H1 (cell line): ENCODE measurements around the gene SLC9C1. TPM values are rescaled to one million over a fixed set of nuclear protein-coding genes. Genes with fewer than 3 reads are reported as not detected.

Source experiments
- CTCF ChIA-PET: fragments of 300-600 bp; sonication (Branson Sonifier 250); formaldehyde crosslinking; loops from one replicate; lab custom pipeline; 2021; ENCODE audit not compliant: partially characterized antibody; lab: Charles Lee
- POLR2A ChIA-PET: fragments of 300-600 bp; sonication (Branson Sonifier 250); formaldehyde crosslinking; loops from one replicate; lab custom pipeline; 2021; ENCODE audit warnings: inconsistent platforms; ENCODE audit not compliant: partially characterized antibody; lab: Charles Lee
- DNase-seq, 2 experiments: peaks; one replicate each; pipeline versions ENCODE4 v3.0.0 to v3.0.0-alpha.2; 2010 to 2022; ENCODE audit warnings: low spot score in 2 of 2, low read depth in 1 of 2, mixed read lengths in 1 of 2
- FAIRE-seq: peaks from 2 replicates; lab custom pipeline; 2011; peaks lifted over from hg19 to GRCh38; lab: Jason Lieb, UNC
- H2AFZ ChIP-seq: 2 replicates; pipeline ENCODE4 v1.8.1; 2012; ENCODE audit warnings: low read length, inconsistent platforms
- H2AK5ac ChIP-seq: 2 replicates; pipeline ENCODE4 v1.6.1; 2013; ENCODE audit warnings: low read depth, low read length
- H2BK120ac ChIP-seq: replicated peaks from 2 replicates; pipeline ENCODE3; 2013; ENCODE audit warnings: low read depth, low read length, inconsistent platforms
- H2BK12ac ChIP-seq: 2 replicates; pipeline ENCODE4 v1.6.1; 2013; ENCODE audit warnings: low read depth, low read length
- H2BK15ac ChIP-seq: 2 replicates; pipeline ENCODE4 v1.6.1; 2013; ENCODE audit warnings: low read length
- H2BK20ac ChIP-seq: 2 replicates; pipeline ENCODE4 v1.6.1; 2013; ENCODE audit warnings: low read length
- H2BK5ac ChIP-seq: 2 replicates; pipeline ENCODE4 v1.6.1; 2013; ENCODE audit warnings: low read depth, low read length
- H3K14ac ChIP-seq: 2 replicates; pipeline ENCODE4 v1.6.1; 2013; ENCODE audit warnings: inconsistent platforms; ENCODE audit not compliant: insufficient read length
- H3K18ac ChIP-seq: 2 replicates; pipeline ENCODE4 v1.6.1; 2013; ENCODE audit warnings: low read length; ENCODE audit errors: extremely low read depth
- H3K23ac ChIP-seq: 2 replicates; pipeline ENCODE4 v1.6.1; 2013; ENCODE audit warnings: inconsistent platforms; ENCODE audit not compliant: insufficient read length
- H3K23me2 ChIP-seq: 2 replicates; pipeline ENCODE4 v1.6.1; 2013; ENCODE audit warnings: low read depth, low read length
- H3K27ac ChIP-seq: 2 replicates; pipeline ENCODE4 v1.6.1; 2011; ENCODE audit warnings: low read depth, low read length, inconsistent platforms
- H3K27me3 ChIP-seq, 4 experiments: replicated peaks in 1 of 4; 1 replicate in 1 of 4; 2 replicates in 3 of 4; pipeline versions ENCODE4 v1.6.1 to v1.8.1; 2011 to 2013; ENCODE audit warnings: low read length in 3 of 4, mild to moderate bottlenecking in 3 of 4, inconsistent platforms in 2 of 4, mixed read lengths in 2 of 4, moderate library complexity in 1 of 4; ENCODE audit not compliant: control insufficient read depth in 3 of 4, insufficient read depth in 3 of 4; ENCODE audit errors: extremely low read depth in 1 of 4
- H3K36me3 ChIP-seq, 4 experiments: 2 replicates each; pipeline versions ENCODE4 v1.6.1 to v1.8.1; 2011 to 2013; ENCODE audit warnings: mild to moderate bottlenecking in 4 of 4, low read length in 3 of 4, moderate library complexity in 2 of 4, control low read depth in 1 of 4, inconsistent platforms in 1 of 4; ENCODE audit not compliant: insufficient read depth in 4 of 4, control insufficient read depth in 2 of 4
- H3K4ac ChIP-seq: replicated peaks from 2 replicates; pipeline ENCODE3; 2013; ENCODE audit warnings: low read length, low read depth, mixed read lengths, inconsistent platforms; ENCODE audit not compliant: insufficient read length
- H3K4me1 ChIP-seq, 4 experiments: replicated peaks in 1 of 4; 1 replicate in 1 of 4; 2 replicates in 3 of 4; pipeline versions ENCODE4 v1.6.1 to v1.8.1; 2011 to 2013; ENCODE audit warnings: low read length in 3 of 4, inconsistent platforms in 2 of 4, mixed read lengths in 1 of 4; ENCODE audit not compliant: insufficient read depth in 4 of 4, control insufficient read depth in 3 of 4
- H3K4me2 ChIP-seq, 2 experiments: 2 replicates each; pipeline versions ENCODE4 v1.6.1 to v1.8.1; 2011 to 2013; ENCODE audit warnings: low read depth in 2 of 2, low read length in 2 of 2, control low read depth in 1 of 2, inconsistent platforms in 1 of 2, mild to moderate bottlenecking in 1 of 2; ENCODE audit not compliant: insufficient read depth in 1 of 2
- H3K4me3 ChIP-seq, 4 experiments: fragments of 200-600, 300-600 bp in 1 of 4; sonication (generic), shearing (Covaris generic), sonication (Bioruptor Twin) in 1 of 4; 2 replicates each; pipeline versions ENCODE4 v1.5.1 to v1.8.1; 2011 to 2016; ENCODE audit warnings: low read length in 4 of 4, low read depth in 3 of 4, control low read depth in 2 of 4, inconsistent platforms in 2 of 4, mild to moderate bottlenecking in 2 of 4, mixed read lengths in 1 of 4, moderate library complexity in 1 of 4; ENCODE audit not compliant: insufficient read depth in 2 of 4; ENCODE audit errors: extremely low read depth in 1 of 4
- H3K56ac ChIP-seq: replicated peaks from 2 replicates; pipeline ENCODE3; 2013; ENCODE audit warnings: low read depth, mild to moderate bottlenecking, mixed read lengths, low read length, inconsistent platforms; ENCODE audit not compliant: insufficient read length
- H3K79me1 ChIP-seq: 2 replicates; pipeline ENCODE4 v1.6.1; 2013; ENCODE audit warnings: low read depth, low read length, control low read depth
- H3K79me2 ChIP-seq, 2 experiments: 2 replicates each; pipeline versions ENCODE4 v1.6.1 to v1.8.1; 2012 to 2013; ENCODE audit warnings: low read length in 2 of 2, mild to moderate bottlenecking in 2 of 2, inconsistent platforms in 1 of 2; ENCODE audit not compliant: insufficient read depth in 2 of 2, control insufficient read depth in 1 of 2
- H3K9ac ChIP-seq, 4 experiments: replicated peaks in 1 of 4; 1 replicate in 1 of 4; 2 replicates in 3 of 4; pipeline versions ENCODE4 v1.6.1 to v1.8.1; 2011 to 2013; ENCODE audit warnings: low read depth in 3 of 4, low read length in 3 of 4, control low read depth in 2 of 4, mild to moderate bottlenecking in 2 of 4, moderate library complexity in 2 of 4, inconsistent platforms in 1 of 4; ENCODE audit errors: extremely low read depth in 1 of 4
- H3K9me3 ChIP-seq, 2 experiments: 2 replicates each; pipeline versions ENCODE4 v1.6.1 to v1.8.1; 2012 to 2013; ENCODE audit warnings: mild to moderate bottlenecking in 2 of 2, moderate library complexity in 2 of 2, control low read depth in 1 of 2, inconsistent platforms in 1 of 2, low read depth in 1 of 2, low read length in 1 of 2, mixed read lengths in 1 of 2; ENCODE audit not compliant: insufficient read depth in 2 of 2
- H4K20me1 ChIP-seq, 2 experiments: replicated peaks in 1 of 2; 2 replicates each; pipeline versions ENCODE3 to v1.8.1; 2011 to 2013; ENCODE audit warnings: inconsistent platforms in 2 of 2, low read length in 2 of 2, mild to moderate bottlenecking in 1 of 2; ENCODE audit not compliant: insufficient read depth in 2 of 2, control insufficient read depth in 1 of 2
- H4K5ac ChIP-seq: 2 replicates; pipeline ENCODE4 v1.6.1; 2013; ENCODE audit warnings: low read length, low read depth, mixed read lengths, inconsistent platforms; ENCODE audit not compliant: insufficient read length
- H4K8ac ChIP-seq: 2 replicates; pipeline ENCODE4 v1.8.0; 2013; ENCODE audit warnings: mild to moderate bottlenecking, moderate library complexity, low read length, inconsistent platforms; ENCODE audit not compliant: insufficient read depth; ENCODE audit errors: extremely low read depth
- H4K91ac ChIP-seq: replicated peaks from 2 replicates; pipeline ENCODE3; 2013; ENCODE audit warnings: low read length, mixed read lengths, inconsistent platforms; ENCODE audit not compliant: insufficient read length
- CEBPB ChIP-seq: IDR thresholded peaks from 2 replicates; pipeline ENCODE4 v1.6.1; 2012; ENCODE audit warnings: low read depth, low read length
- EZH2 ChIP-seq: fragments of 200-600 bp; sonication (generic); IDR thresholded peaks from 2 replicates; pipeline ENCODE4 v1.7.1; 2012; ENCODE audit warnings: low read depth, mild to moderate bottlenecking, moderate library complexity, low read length, inconsistent platforms; ENCODE audit not compliant: severe bottlenecking
- HDAC2 ChIP-seq, 2 experiments: fragments of 300-600 bp in 1 of 2; sonication (generic) in 1 of 2; IDR thresholded peaks; 2 replicates each; pipeline ENCODE4 v1.6.1; 2011 to 2012; ENCODE audit warnings: low read depth in 2 of 2, low read length in 2 of 2, mild to moderate bottlenecking in 2 of 2, moderate library complexity in 2 of 2, borderline replicate concordance in 1 of 2, inconsistent platforms in 1 of 2
- RBBP5 ChIP-seq: IDR thresholded peaks from 2 replicates; pipeline ENCODE4 v1.7.1; 2012; ENCODE audit warnings: low read depth, mild to moderate bottlenecking, inconsistent platforms, low read length, moderate library complexity, borderline replicate concordance
- RFX5 ChIP-seq: IDR thresholded peaks from 2 replicates; pipeline ENCODE4 v1.6.1; 2011; ENCODE audit warnings: low read depth, low read length, improper control_type of control experiment, borderline replicate concordance
- SIN3A ChIP-seq, 2 experiments: IDR thresholded peaks in 1 of 2; conservative IDR thresholded peaks in 1 of 2; 2 replicates each; pipeline ENCODE4 v1.6.1; 2011 to 2012; ENCODE audit warnings: low read length in 2 of 2, improper control_type of control experiment in 1 of 2, low read depth in 1 of 2, mild to moderate bottlenecking in 1 of 2
- SIX5 ChIP-seq: IDR thresholded peaks from 2 replicates; pipeline ENCODE4 v1.6.1; 2011; ENCODE audit warnings: mild to moderate bottlenecking, low read depth, low read length
- SP1 ChIP-seq: IDR thresholded peaks from 2 replicates; pipeline ENCODE4 v1.6.1; 2011; ENCODE audit warnings: low read depth, low read length
- SP4 ChIP-seq: IDR thresholded peaks from 2 replicates; pipeline ENCODE4 v1.6.1; 2012; ENCODE audit warnings: low read length, inconsistent platforms
- SRF ChIP-seq: IDR thresholded peaks from 2 replicates; pipeline ENCODE4 v1.6.1; 2011; ENCODE audit warnings: mild to moderate bottlenecking, low read depth, low read length, moderate library complexity
- TCF12 ChIP-seq: IDR thresholded peaks from 2 replicates; pipeline ENCODE4 v1.6.1; 2011; ENCODE audit warnings: low read depth, mild to moderate bottlenecking, low read length
- WGBS, 2 experiments: shearing (Covaris generic) in 1 of 2; methylation state at CpG; one replicate each; pipeline versions ENCODE4 v1.1.6 to v1.1.7; 2013 to 2015; ENCODE audit warnings: low lambda C conversion rate in 2 of 2, mixed read lengths in 2 of 2, inconsistent platforms in 1 of 2, low coverage in 1 of 2, missing lambda C conversion rate in 1 of 2; ENCODE audit not compliant: insufficient replicate concordance in 2 of 2, insufficient coverage in 1 of 2, insufficient read length in 1 of 2; ENCODE audit errors: extremely low coverage in 1 of 2, missing lambda C conversion rate in 1 of 2; 5-methylcytosine and 5-hydroxymethylcytosine counted together
- polyA plus RNA-seq, 7 experiments: library from polyadenylated mRNA; depleted of rRNA in 3 of 7; stranded (reverse) in 5 of 7; unstranded in 2 of 7; fragments of >200 nt in 5 of 7; fragments of 200-250 nt in 2 of 7; gene quantifications; 1 replicate in 5 of 7; 2 replicates in 1 of 7; 4 replicates in 1 of 7; pipeline versions ENCODE4 v1.2.1 to v1.2.3, GENCODE V29; 2011 to 2013; ENCODE audit warnings: missing spikeins in 2 of 7, mixed read lengths in 2 of 7
- total RNA-seq: library from RNA; stranded (reverse); fragmentation: NEBNext Ultra II Directional; extraction: Animal tissue kit (Norgen Biotek cat#: 25700); gene quantifications from 2 replicates; pipeline ENCODE4 v1.2.1, GENCODE V29; 2021
- TF ChIP-seq, protein P1 (sequence below): IDR thresholded peaks from 2 replicates; pipeline ENCODE4 v1.6.1; 2012; ENCODE audit warnings: inconsistent platforms

SLC9C1 gene
- total and polyA plus RNA-seq, 2 of the 8 experiments (the other 6 are each of a cell fraction or from before 2014, with no cell fraction given): 0.15 to 0.24 TPM

DNA sequence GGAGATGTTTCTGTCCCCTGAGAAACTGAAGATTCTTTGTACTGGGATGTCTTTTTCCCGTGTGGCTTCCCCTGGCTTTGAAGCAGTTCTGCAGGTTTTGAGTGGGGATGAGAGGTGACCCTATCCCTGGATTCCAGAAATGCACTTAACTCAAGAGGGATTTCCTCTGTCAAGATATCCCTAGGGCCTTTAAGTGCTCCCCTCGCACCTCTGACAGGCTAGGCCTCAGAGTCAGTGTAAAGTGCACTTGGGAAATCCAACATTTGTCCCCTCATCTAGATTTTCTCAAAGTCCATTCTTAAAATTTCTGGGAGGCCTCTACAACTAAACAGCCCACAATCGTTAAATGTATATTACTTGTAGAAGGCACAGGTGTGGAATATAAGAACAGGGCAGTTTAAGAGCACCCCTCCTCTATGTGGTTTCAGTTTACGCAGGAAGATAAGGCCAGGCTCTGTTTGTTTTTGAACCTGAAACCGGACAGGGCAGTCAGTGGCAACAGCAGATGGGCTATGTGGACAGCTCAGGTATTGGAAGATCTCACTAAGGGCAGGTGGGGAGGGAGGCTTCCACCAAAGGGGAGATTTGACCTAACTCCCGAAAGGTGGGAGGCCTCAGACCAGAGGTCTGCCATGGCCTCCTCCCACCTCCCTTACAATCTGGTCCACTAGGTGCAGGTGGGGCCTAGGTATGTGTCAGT, 203.0 kb downstream of the SLC9C1 start:
- no peak overlapping the region for H3K14ac ChIP-seq
- H4K8ac ChIP-seq: no peak overlapping the region
- peak overlapping the region; percentile 47; the same call in 1 of the 2 replicates for H2BK15ac ChIP-seq
- H3K36me3 ChIP-seq: peaks cover 0 to 6% (median 1%) of the 10 kb centered on the region in 4 experiments; a peak in 2 of 8 replicates
- H3K4ac ChIP-seq: no peak overlapping the region
- H4K20me1 ChIP-seq: no peaks in the 10 kb centered on the region
- H3K79me1 ChIP-seq: no peaks in the 10 kb centered on the region; the same call in 1 of the 2 replicates
- no peak overlapping the region for H2BK20ac ChIP-seq
- peaks cover 5% of the 10 kb centered on the region for H3K23me2 ChIP-seq
- no peak overlapping the region for H4K5ac ChIP-seq
- ChIA-PET CTCF (interaction anchor here (1.2 kb wide), 1 partner anchor 20 kb away, joined by 4 read pairs; no protein-coding TSS in a partner anchor), POLR2A (interaction anchor here (0.5 kb wide), 1 partner anchor 257 kb away, joined by 4 read pairs; no protein-coding TSS in a partner anchor)
- H2AFZ ChIP-seq: no peak overlapping the region
- H3K9ac ChIP-seq: no peak overlapping the region
- no peak overlapping the region for H3K56ac ChIP-seq
- H3K18ac ChIP-seq: no peak overlapping the region
- H3K4me3 ChIP-seq: no peak overlapping the region
- H3K23ac ChIP-seq: no peak overlapping the region
- peaks cover 0 to 19% of the 10 kb centered on the region in 2 experiments; a peak in 2 of 4 replicates for H3K79me2 ChIP-seq
- FAIRE-seq: no peak
- no peak overlapping the region for H2BK5ac ChIP-seq
- no peak for DNase-seq
- no peaks in the 10 kb centered on the region for H3K9me3 ChIP-seq
- H3K4me2 ChIP-seq: no peak overlapping the region
- 86% methylated on average over 5 of the region's 6 CpGs; no CpG with 5 or more reads in 1 of the 2 experiments for WGBS, 2 experiments
- no peak overlapping the region for H4K91ac ChIP-seq
- H3K27ac ChIP-seq: no peak overlapping the region
- no peak overlapping the region for H2AK5ac ChIP-seq
- no peaks in the 10 kb centered on the region for H3K27me3 ChIP-seq
- no peak overlapping the region for H2BK12ac ChIP-seq
- no peak overlapping the region for H2BK120ac ChIP-seq
- H3K4me1 ChIP-seq: peaks cover 2 to 13% (median 8%) of the 10 kb centered on the region in 4 experiments; a peak in 6 of 7 replicates
- TF ChIP-seq EZH2 (no peak), SIN3A (conservative IDR thresholded peaks at IDR 0.05 in 1 of 2, IDR thresholded peaks at IDR 0.05 in 1 of 2; ENCODE audit: low read depth in 1 of 2, low read length in 2 of 2) (no peak), HDAC2 (IDR thresholded peaks at IDR 0.05; ENCODE audit: borderline replicate concordance in 1 of 2, low read depth in 2 of 2, low read length in 2 of 2) (no peak), CEBPB (no peak), RBBP5 (no peak), RFX5 (no peak), SP1 (no peak), SIX5 (no peak), TCF12 (no peak), SRF (no peak), SP4 (no peak)
- TF ChIP-seq, protein P1, sequence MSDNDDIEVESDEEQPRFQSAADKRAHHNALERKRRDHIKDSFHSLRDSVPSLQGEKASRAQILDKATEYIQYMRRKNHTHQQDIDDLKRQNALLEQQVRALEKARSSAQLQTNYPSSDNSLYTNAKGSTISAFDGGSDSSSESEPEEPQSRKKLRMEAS: no peak
